Fibroblast of villous mesenchyme (primary cell): ENCODE results near the gene ISOC2. TPM values are rescaled to one million over a fixed set of nuclear protein-coding genes. Genes with fewer than 3 reads are reported as not detected.

Source experiments
- DNase-seq: peaks from one replicate; pipeline ENCODE4 v3.0.0-alpha.2; 2010; ENCODE audit warnings: low read depth
- H3K4me3 ChIP-seq: 2 replicates; pipeline ENCODE4 v1.5.1; 2011; ENCODE audit warnings: low read depth, mild to moderate bottlenecking, low read length
- total RNA-seq: library from RNA; depleted of rRNA; stranded (reverse); fragments of >200 nt; gene quantifications from 2 replicates; pipeline ENCODE4 v1.2.3, GENCODE V29; 2012
- TF ChIP-seq, protein P1 (sequence below): IDR thresholded peaks from 2 replicates; pipeline ENCODE4 v1.5.1; 2012; ENCODE audit warnings: low read depth, mild to moderate bottlenecking, low read length; ENCODE audit not compliant: insufficient read depth

ISOC2 gene, protein sequence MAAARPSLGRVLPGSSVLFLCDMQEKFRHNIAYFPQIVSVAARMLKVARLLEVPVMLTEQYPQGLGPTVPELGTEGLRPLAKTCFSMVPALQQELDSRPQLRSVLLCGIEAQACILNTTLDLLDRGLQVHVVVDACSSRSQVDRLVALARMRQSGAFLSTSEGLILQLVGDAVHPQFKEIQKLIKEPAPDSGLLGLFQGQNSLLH
- total RNA-seq = 57.9 and 74.4 TPM in 2 replicates

DNA sequence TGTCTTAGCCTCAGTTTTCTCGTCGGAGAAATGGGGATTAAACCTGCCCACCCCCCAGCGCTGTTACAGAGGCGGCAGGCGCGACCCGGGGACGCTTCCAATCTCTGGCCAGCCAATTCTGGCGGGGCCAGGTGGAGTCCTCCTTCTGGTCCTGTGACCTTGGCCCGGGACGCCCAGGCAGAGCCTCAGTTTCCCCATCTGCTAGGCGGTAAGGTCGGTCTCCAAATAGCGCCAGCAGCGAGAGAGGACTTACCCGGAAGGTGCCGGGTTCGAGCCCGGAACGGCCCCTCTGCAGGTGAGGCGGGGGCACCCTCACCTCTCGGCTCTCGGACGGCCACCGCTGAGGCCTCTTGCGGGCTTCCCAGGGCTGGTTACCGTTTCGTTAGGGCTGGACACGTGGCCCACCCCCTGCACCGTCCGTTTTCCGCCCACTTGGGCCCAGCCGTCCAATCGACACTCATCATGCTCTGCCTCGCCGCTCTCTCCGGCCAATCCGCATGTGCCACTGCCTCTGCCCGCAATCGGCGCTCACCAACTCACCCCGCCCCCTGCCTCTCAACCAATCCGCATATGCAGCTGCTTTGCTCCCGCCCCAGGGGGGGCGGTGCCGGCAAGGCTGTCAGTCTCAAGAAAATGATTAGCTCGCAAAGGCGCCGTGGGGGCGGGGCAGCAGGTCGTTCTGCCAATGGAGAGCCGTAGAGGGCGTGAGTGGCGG is at the start of gene ISOC2:
TSS of gene ISOC2 (minus strand) at position 384 of the 715 bp plus-strand sequence. CDS start 5,156 bp downstream, outside the sequence.
- DNase-seq = peak; percentile 100
- peak within 1 kb of the TSS; percentile 73 for H3K4me3 ChIP-seq
- TF ChIP-seq, protein P1, sequence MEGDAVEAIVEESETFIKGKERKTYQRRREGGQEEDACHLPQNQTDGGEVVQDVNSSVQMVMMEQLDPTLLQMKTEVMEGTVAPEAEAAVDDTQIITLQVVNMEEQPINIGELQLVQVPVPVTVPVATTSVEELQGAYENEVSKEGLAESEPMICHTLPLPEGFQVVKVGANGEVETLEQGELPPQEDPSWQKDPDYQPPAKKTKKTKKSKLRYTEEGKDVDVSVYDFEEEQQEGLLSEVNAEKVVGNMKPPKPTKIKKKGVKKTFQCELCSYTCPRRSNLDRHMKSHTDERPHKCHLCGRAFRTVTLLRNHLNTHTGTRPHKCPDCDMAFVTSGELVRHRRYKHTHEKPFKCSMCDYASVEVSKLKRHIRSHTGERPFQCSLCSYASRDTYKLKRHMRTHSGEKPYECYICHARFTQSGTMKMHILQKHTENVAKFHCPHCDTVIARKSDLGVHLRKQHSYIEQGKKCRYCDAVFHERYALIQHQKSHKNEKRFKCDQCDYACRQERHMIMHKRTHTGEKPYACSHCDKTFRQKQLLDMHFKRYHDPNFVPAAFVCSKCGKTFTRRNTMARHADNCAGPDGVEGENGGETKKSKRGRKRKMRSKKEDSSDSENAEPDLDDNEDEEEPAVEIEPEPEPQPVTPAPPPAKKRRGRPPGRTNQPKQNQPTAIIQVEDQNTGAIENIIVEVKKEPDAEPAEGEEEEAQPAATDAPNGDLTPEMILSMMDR = no peak

- DNase-seq = no peak
- TF ChIP-seq, protein P1 = no peak
- H3K4me3 ChIP-seq = no peak overlapping the region
These were observed 46.7 kb upstream of the ISOC2 start for GRCh38 chr19:55508120-55508519.

DNA sequence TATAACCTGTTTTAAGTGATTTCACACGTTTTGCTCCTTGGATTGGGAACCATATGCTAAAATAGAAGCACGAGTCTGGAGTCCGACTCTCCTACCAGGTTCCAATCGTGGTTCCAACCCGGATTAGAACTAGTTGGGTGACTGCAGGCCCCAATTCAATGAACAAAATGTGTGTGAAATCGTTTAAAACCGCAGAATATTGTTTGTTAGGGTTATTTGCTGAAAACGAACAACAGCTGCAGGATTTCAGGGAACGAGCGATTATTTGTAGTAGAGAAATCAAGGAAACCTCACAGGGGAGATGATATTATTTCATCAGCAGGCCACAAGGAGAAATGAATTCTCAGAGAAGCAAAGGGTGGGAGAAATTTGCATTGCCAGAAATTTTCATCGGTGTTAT is 43.5 kb upstream of the ISOC2 start:
- DNase-seq = no peak
- TF ChIP-seq, protein P1 = no peak
- H3K4me3 ChIP-seq = no peak overlapping the region

DNA sequence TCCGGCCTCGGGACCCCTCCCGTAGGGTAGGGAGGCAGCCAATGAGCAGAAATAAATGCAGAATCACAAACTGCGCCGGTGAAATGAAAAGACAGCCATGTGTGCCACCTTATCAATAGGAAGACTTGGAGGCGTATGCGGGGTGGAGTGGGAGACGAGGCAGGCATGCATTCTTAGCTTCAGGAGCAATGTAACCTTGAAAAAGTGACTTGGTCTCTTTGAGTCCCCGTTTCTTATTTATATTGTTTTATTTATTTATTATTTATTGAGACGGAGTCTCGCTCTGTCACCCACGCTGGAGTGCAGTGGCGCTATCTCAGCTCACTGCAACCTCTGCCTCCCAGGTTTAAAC is 42.8 kb upstream of the ISOC2 start:
- no peak for DNase-seq
- TF ChIP-seq, protein P1 = no peak
- no peak overlapping the region for H3K4me3 ChIP-seq

DNA sequence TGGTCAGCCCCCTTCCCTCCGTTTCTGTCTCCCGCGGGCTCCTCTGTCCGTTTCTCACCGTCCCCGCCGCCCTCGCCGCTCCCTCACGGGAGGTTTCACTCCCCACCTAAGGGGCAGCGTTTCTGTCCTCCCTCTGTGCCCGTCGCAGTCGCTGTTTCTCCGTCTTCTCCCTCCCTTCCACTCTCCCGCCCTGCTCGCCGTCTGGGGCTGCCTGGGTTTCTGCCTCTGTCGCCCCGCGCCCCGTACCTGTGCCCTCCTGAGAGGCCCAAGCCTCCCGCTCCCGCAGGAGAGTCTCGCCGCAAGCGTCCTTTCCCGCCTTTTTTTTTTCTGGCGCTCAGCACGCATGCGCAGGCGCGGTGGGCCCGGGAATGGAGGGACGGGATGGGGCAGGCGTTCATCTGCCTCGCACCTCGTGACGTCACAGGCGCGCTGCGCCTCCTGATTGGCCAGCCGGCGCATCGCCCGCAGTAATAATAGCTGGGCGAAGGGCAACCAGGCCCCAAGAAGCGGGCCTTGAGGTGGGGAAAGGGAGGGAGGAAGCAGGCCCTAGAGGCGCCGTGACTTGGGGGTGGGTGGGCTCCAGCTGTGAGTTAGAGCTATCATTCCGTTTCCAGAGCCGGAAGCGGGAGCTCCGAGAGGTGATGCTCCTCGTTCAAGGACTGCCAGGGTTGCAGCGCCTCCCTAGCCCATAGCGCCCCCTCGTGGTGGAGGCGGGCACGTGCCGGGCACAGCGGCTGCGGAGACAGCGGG is 42.2 kb upstream of the ISOC2 start:
- TF ChIP-seq, protein P1 = peak; percentile 96
- peak; percentile 90 for DNase-seq
- H3K4me3 ChIP-seq = peak overlapping the region; percentile 62

- H3K4me3 ChIP-seq = no peak overlapping the region
- TF ChIP-seq, protein P1 = no peak
- DNase-seq = no peak
These were observed 41.7 kb upstream of the ISOC2 start for GRCh38 chr19:55503157-55503501.
